K562 (cell line): Measurements from ENCODE around the gene MAP1LC3B2. TPM values are rescaled to one million over a fixed set of nuclear protein-coding genes. Genes with fewer than 3 reads are reported as not detected.

ENCODE experiments used
- ATAC-seq: fragments of 200-7000 bp; cut with Tn5 transposase; 3 replicates; pipeline ENCODE4 v1.9.1; 2020; ENCODE audit warnings: moderate library complexity
- BruUV-seq: library from RNA; stranded (reverse); fragments of 400-500 nt; replicated peaks from 2 replicates; lab custom pipeline; 2021; lab: Mats Ljungman, UMichigan
- CTCF ChIA-PET: fragments of 300-600 bp; formaldehyde crosslinking; extraction: SDS; loops from one replicate; lab custom pipeline; 2021; ENCODE audit warnings: low intra/inter-chr PET ratio; lab: Yijun Ruan, JAX
- POLR2A ChIA-PET: fragments of 300-600, 350-650 bp; sonication (Branson Sonifier 250); formaldehyde crosslinking; extraction: SDS; loops from one replicate; lab custom pipeline; 2021; ENCODE audit warnings: antibody characterized with exemption, inconsistent platforms; lab: Yijun Ruan, JAX
- DNase-seq, 4 experiments: peaks; one replicate each; pipeline versions ENCODE4 v3.0.0 to v3.0.0-alpha.2; 2011 to 2018; ENCODE audit warnings: low spot score in 3 of 4, mixed read lengths in 3 of 4; ENCODE audit errors: extremely low read depth in 1 of 4
- FAIRE-seq: peaks from 2 replicates; lab custom pipeline; 2011; peaks lifted over from hg19 to GRCh38; lab: Jason Lieb, UNC
- H2AFZ ChIP-seq: 2 replicates; pipeline ENCODE4 v1.6.0; 2011; ENCODE audit warnings: low read depth, low read length, control low read depth, inconsistent platforms
- H3K27ac ChIP-seq: fragments of 200-600 bp; 3 replicates; pipeline ENCODE4 v1.8.0; 2011; ENCODE audit warnings: low read depth, mild to moderate bottlenecking, control low read depth, inconsistent platforms, low read length, moderate library complexity, mixed read lengths; ENCODE audit errors: extremely low read depth
- H3K27me3 ChIP-seq, 2 experiments: fragments of 300-600 bp in 1 of 2; 2 replicates in 1 of 2; 3 replicates in 1 of 2; pipeline versions ENCODE4 v1.6.0 to v1.8.0; 2011; ENCODE audit warnings: inconsistent platforms in 2 of 2, low read length in 2 of 2, mild to moderate bottlenecking in 1 of 2, mixed read lengths in 1 of 2, moderate library complexity in 1 of 2; ENCODE audit not compliant: control insufficient read depth in 2 of 2, insufficient read depth in 2 of 2
- H3K36me3 ChIP-seq: fragments of 300-600 bp; 3 replicates; pipeline ENCODE4 v1.8.0; 2011; ENCODE audit warnings: mild to moderate bottlenecking, low read length, inconsistent platforms; ENCODE audit not compliant: control insufficient read depth, insufficient read depth
- H3K4me1 ChIP-seq, 2 experiments: fragments of 200-600 bp in 1 of 2; replicated peaks in 1 of 2; 2 replicates in 1 of 2; 3 replicates in 1 of 2; pipeline versions ENCODE4 v1.5.1 to v1.8.0; 2011; ENCODE audit warnings: inconsistent platforms in 2 of 2, low read length in 2 of 2, mild to moderate bottlenecking in 1 of 2, mixed read lengths in 1 of 2, moderate library complexity in 1 of 2; ENCODE audit not compliant: control insufficient read depth in 2 of 2, insufficient read depth in 2 of 2
- H3K4me2 ChIP-seq: 2 replicates; pipeline ENCODE4 v1.6.1; 2011; ENCODE audit warnings: low read length, control low read depth, inconsistent platforms, mixed read lengths; ENCODE audit not compliant: insufficient read depth
- H3K4me3 ChIP-seq: fragments of 200-600 bp; sonication (generic), shearing (Covaris generic); 2 replicates; pipeline ENCODE4 v1.5.1; 2016; ENCODE audit warnings: control low read depth, inconsistent platforms
- H3K79me2 ChIP-seq: fragments of 200-600 bp; 3 replicates; pipeline ENCODE4 v1.8.0; 2011; ENCODE audit warnings: low read length, inconsistent platforms; ENCODE audit not compliant: control insufficient read depth, insufficient read depth
- H3K9ac ChIP-seq, 2 experiments: 2 replicates each; pipeline versions ENCODE4 v1.6.0 to v1.6.1; 2011; ENCODE audit warnings: low read depth in 2 of 2, low read length in 2 of 2, control low read depth in 1 of 2, inconsistent platforms in 1 of 2, mild to moderate bottlenecking in 1 of 2, mixed read lengths in 1 of 2; ENCODE audit not compliant: insufficient read depth in 1 of 2
- H3K9me1 ChIP-seq: one replicate; pipeline ENCODE4 v1.6.0; 2011; ENCODE audit warnings: inconsistent platforms, mild to moderate bottlenecking, low read length, moderate library complexity; ENCODE audit not compliant: control insufficient read depth, insufficient read depth
- H3K9me3 ChIP-seq: replicated peaks from 2 replicates; pipeline ENCODE4 v1.5.1; 2011; ENCODE audit warnings: low read depth, low read length, inconsistent platforms; ENCODE audit not compliant: control insufficient read depth, insufficient read depth
- H4K20me1 ChIP-seq: replicated peaks from 2 replicates; pipeline ENCODE4 v1.6.1; 2011; ENCODE audit warnings: low read length, inconsistent platforms, mixed read lengths; ENCODE audit not compliant: control insufficient read depth, insufficient read depth
- EHMT2 ChIP-seq: fragments of 450-650 bp; IDR thresholded peaks from 2 replicates; pipeline ENCODE4 v1.6.1; 2018; ENCODE audit warnings: antibody characterized with exemption
- HLTF ChIP-seq: fragments of 450-650 bp; IDR thresholded peaks from 2 replicates; pipeline ENCODE4 v1.6.1; 2016
- HNRNPLL ChIP-seq: fragments of 200-400 bp; formaldehyde crosslinking; IDR thresholded peaks from 2 replicates; pipeline ENCODE4 v1.6.1; 2017; ENCODE audit warnings: low read length, low read depth, mild to moderate bottlenecking; ENCODE audit not compliant: poor library complexity, severe bottlenecking
- IRF2 ChIP-seq: sonication (generic); formaldehyde crosslinking; IDR thresholded peaks from 2 replicates; pipeline ENCODE4 v1.8.1; 2022; ENCODE audit warnings: mild to moderate bottlenecking, missing genetic modification reagents
- JUND ChIP-seq, 2 experiments: IDR thresholded peaks; 2 replicates in 1 of 2; 3 replicates in 1 of 2; pipeline ENCODE4 v1.6.1; 2011; ENCODE audit warnings: borderline replicate concordance in 2 of 2, low read depth in 2 of 2, low read length in 2 of 2, improper control_type of control experiment in 1 of 2, missing biosample characterization in 1 of 2, missing genetic modification characterization in 1 of 2, missing genetic modification reagents in 1 of 2
- NFRKB ChIP-seq: fragments of 450-650 bp; IDR thresholded peaks from 2 replicates; pipeline ENCODE4 v1.6.1; 2016; ENCODE audit warnings: low read depth
- POLR2AphosphoS2 ChIP-seq: IDR thresholded peaks from 2 replicates; pipeline ENCODE4 v1.6.1; 2012; ENCODE audit warnings: low read length, improper control_type of control experiment
- SOX6 ChIP-seq: fragments of 450-650 bp; IDR thresholded peaks from 2 replicates; pipeline ENCODE4 v1.6.1; 2014; ENCODE audit warnings: mild to moderate bottlenecking
- U2AF1 ChIP-seq: fragments of 200-400 bp; formaldehyde crosslinking; optimal IDR thresholded peaks from 2 replicates; pipeline ENCODE3; 2017; ENCODE audit warnings: mild to moderate bottlenecking, low read depth, low read length, moderate library complexity
- ZBTB1 ChIP-seq: sonication (generic); formaldehyde crosslinking; IDR thresholded peaks from 2 replicates; pipeline ENCODE4 v1.8.1; 2023; ENCODE audit warnings: missing genetic modification reagents, low read depth, mild to moderate bottlenecking, borderline replicate concordance
- ZBTB11 ChIP-seq, 3 experiments: fragments of 200-800 bp in 1 of 3; fragments of 250-450 bp in 1 of 3; fragments of 450-650 bp in 1 of 3; sonication (Bioruptor Pico) in 1 of 3; sonication (Bioruptor generic) in 1 of 3; formaldehyde crosslinking in 1 of 3; IDR thresholded peaks; 2 replicates each; pipeline versions ENCODE4 v1.6.1 to v1.8.0; 2016 to 2022; ENCODE audit warnings: mild to moderate bottlenecking in 2 of 3, missing genetic modification characterization in 2 of 3, missing compliant biosample characterization in 1 of 3, moderate library complexity in 1 of 3
- ZNF143 ChIP-seq: sonication (generic); formaldehyde crosslinking; IDR thresholded peaks from 2 replicates; pipeline ENCODE4 v1.9.0; 2022; ENCODE audit warnings: mild to moderate bottlenecking, missing genetic modification reagents
- ZNF778 ChIP-seq: fragments of 450-650 bp; formaldehyde crosslinking; IDR thresholded peaks from 2 replicates; pipeline ENCODE4 v1.4.0; 2020; ENCODE audit warnings: mild to moderate bottlenecking, moderate library complexity
- WGBS: fragments of 100-300 bp; shearing (Covaris generic); methylation state at CpG from one replicate; pipeline ENCODE4 v1.1.6; 2016; ENCODE audit warnings: low coverage, mixed read lengths; ENCODE audit not compliant: insufficient coverage; ENCODE audit errors: missing lambda C conversion rate; 5-methylcytosine and 5-hydroxymethylcytosine counted together
- in situ Hi-C: fragments of 300-500 bp; cut with MboI; formaldehyde crosslinking; loops from 4 replicates; pipeline ENCODE4 v1.15.0; 2018; ENCODE audit warnings: inconsistent platforms, mixed read lengths
- intact Hi-C: fragments of 100-400 bp; cut with micrococcal nuclease; formaldehyde crosslinking; loops from 2 replicates; pipeline ENCODE4 v1.14.2; 2022
- polyA plus RNA-seq, 8 experiments: library from polyadenylated mRNA; depleted of rRNA in 4 of 8; stranded (reverse) in 5 of 8; unstranded in 3 of 8; fragments of >200 nt; fragmentation: Nextera tagmentation in 2 of 8; fragmentation: Illumina TruSeq in 1 of 8; extraction: Ambion mirVana in 2 of 8; extraction: Trizol in 1 of 8; gene quantifications; 2 replicates each; pipeline versions ENCODE4 v1.2.1 to v1.2.3, GENCODE V29; 2011 to 2014; ENCODE audit warnings: inconsistent platforms in 1 of 8, missing spikeins in 1 of 8
- total RNA-seq, 7 experiments: library from RNA; depleted of rRNA in 6 of 7; stranded (reverse); fragments of >200 nt in 6 of 7; fragmentation: Illumina TruSeq in 2 of 7; extraction: Trizol in 2 of 7; gene quantifications; 2 replicates each; pipeline versions ENCODE4 v1.2.1 to v1.2.3, GENCODE V29; 2011 to 2021; ENCODE audit warnings: low replicate concordance in 1 of 7

The MAP1LC3B2 gene
- total and polyA plus RNA-seq, 9 of the 15 experiments (the other 6 are each of a cell fraction or from before 2014, with no cell fraction given): 0.53 to 2.8 (median 0.76) TPM; not detected in 2

GRCh38 chr12:116528065-116528464, 31.1 kb upstream of the MAP1LC3B2 start:
- H2AFZ ChIP-seq: peak overlapping the region; percentile 14; the same call in 1 of the 2 replicates
- H4K20me1 ChIP-seq: no peaks in the 10 kb centered on the region
- ChIA-PET POLR2A (no interaction called here), CTCF (no interaction called here)
- no peaks in the 10 kb centered on the region for H3K9me3 ChIP-seq
- peaks cover 9 to 16% of the 10 kb centered on the region in 2 experiments for H3K4me1 ChIP-seq
- no peak for TF ChIP-seq NFRKB
- TF ChIP-seq JUND (IDR thresholded peaks at IDR 0.05; ENCODE audit: borderline replicate concordance, low read depth, low read length): peak; percentile 30; the same call in 1 of the 2 replicates
- TF ChIP-seq JUND (tag; IDR thresholded peaks at IDR 0.05; ENCODE audit: borderline replicate concordance, low read depth, low read length): no peak
- intact Hi-C loops (no loop called here), in situ Hi-C loops (no loop called here)
- FAIRE-seq (no peak), DNase-seq (no peak), ATAC-seq (no peak)
- no peaks in the 10 kb centered on the region for H3K9me1 ChIP-seq
- no peaks in the 10 kb centered on the region for H3K36me3 ChIP-seq
- 47% methylated on average over 4 of the region's 4 CpGs for WGBS
- H3K4me2 ChIP-seq: no peak overlapping the region
- H3K27ac ChIP-seq: no peak overlapping the region
- no peaks in the 10 kb centered on the region for H3K27me3 ChIP-seq
- H3K4me3 ChIP-seq: no peak overlapping the region
- H3K9ac ChIP-seq: no peak overlapping the region
- H3K79me2 ChIP-seq: no peaks in the 10 kb centered on the region
- no TSS peak for BruUV-seq

GRCh38 chr12:116528498-116528897, 30.7 kb upstream of the MAP1LC3B2 start:
- no peaks in the 10 kb centered on the region for H3K9me1 ChIP-seq
- H3K4me3 ChIP-seq: no peak overlapping the region
- H3K36me3 ChIP-seq: no peaks in the 10 kb centered on the region
- in situ Hi-C loops: no loop called here
- H3K9me3 ChIP-seq: no peaks in the 10 kb centered on the region
- intact Hi-C loops: no loop called here
- no peaks in the 10 kb centered on the region for H4K20me1 ChIP-seq
- ATAC-seq (no peak), FAIRE-seq (no peak), DNase-seq (no peak)
- H3K9ac ChIP-seq: no peak overlapping the region
- CTCF ChIA-PET: no interaction called here
- no peak overlapping the region for H3K27ac ChIP-seq
- POLR2A ChIA-PET: interaction anchor here (0.6 kb wide), 1 partner anchor 1385 kb away, joined by 4 read pairs; no protein-coding TSS in a partner anchor
- no peak overlapping the region; the same call in 1 of the 2 replicates for H2AFZ ChIP-seq
- peaks cover 13 to 16% of the 10 kb centered on the region in 2 experiments for H3K4me1 ChIP-seq
- no peaks in the 10 kb centered on the region for H3K27me3 ChIP-seq
- 73% methylated on average over 1 of the region's 1 CpG for whole genome bisulfite sequencing
- H3K79me2 ChIP-seq: no peaks in the 10 kb centered on the region
- no TSS peak for BruUV-seq
- no peak overlapping the region for H3K4me2 ChIP-seq
- TF ChIP-seq HLTF: no peak
- no peak for TF ChIP-seq POLR2AphosphoS2
- TF ChIP-seq ZNF778: no peak
- TF ChIP-seq SOX6: no peak
- no peak for TF ChIP-seq ZBTB1 (CRISPR knock-in tag)
- TF ChIP-seq ZNF143 (CRISPR knock-in tag): no peak
- TF ChIP-seq HNRNPLL: no peak
- no peak for TF ChIP-seq ZBTB11 (CRISPR knock-in tag; IDR thresholded peaks at IDR 0.05)
- no peak for TF ChIP-seq EHMT2
- no peak for TF ChIP-seq IRF2 (CRISPR knock-in tag)
- no peak for TF ChIP-seq U2AF1
